Epithelial cell of esophagus (primary cell): ENCODE results near the gene IL23R.
"Not testable (repeated sequence)": the region's sequence is repeated elsewhere in the genome, so short reads cannot be mapped to it uniquely, and the experiment has no call there.

Source experiments
- DNase-seq: peaks from one replicate; pipeline ENCODE4 v3.0.0; 2010; ENCODE audit warnings: low read depth
- H3K4me3 ChIP-seq: 2 replicates; pipeline ENCODE4 v1.5.1; 2011; ENCODE audit warnings: mild to moderate bottlenecking, low read length, control low read depth
- TF ChIP-seq, protein P1 (sequence below): IDR thresholded peaks from 2 replicates; pipeline ENCODE4 v1.5.1; 2011; ENCODE audit warnings: low read depth, mild to moderate bottlenecking, low read length, control low read depth, inconsistent platforms; ENCODE audit not compliant: insufficient read depth; ENCODE audit errors: missing control alignments

Gene IL23R

DNA sequence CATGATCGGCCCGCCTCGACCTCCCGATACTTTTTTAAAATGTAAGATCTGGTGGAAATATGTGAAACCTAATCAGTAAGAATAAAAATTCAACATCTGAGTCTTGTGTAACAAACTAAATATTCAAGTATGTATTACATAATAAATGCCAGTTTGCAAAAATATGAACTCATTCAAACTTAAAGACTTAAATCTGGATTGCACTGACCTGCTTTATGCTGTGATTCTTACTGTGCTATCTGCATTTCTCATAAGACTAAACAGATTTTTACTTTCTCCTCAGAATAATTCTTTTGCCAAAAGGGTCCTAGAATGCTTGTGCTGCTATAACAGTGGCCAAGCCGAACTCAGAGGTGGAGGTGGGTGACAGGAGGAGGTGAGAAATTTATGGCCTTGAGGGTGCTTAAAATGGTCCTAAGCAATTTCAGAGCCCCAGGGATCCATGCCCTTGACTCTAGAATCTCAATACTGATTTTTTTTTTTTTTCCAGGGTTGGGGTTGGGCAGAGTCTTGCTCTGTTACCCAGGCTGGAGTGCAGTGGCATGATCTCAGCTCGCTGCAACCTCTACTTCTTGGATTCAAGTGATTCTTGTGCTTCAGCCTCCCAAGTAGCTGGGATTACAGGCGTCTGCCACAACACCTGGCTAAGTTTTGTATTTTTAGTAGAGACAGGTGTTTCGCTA, 38.2 kb downstream of the IL23R start:
- TF ChIP-seq, protein P1, sequence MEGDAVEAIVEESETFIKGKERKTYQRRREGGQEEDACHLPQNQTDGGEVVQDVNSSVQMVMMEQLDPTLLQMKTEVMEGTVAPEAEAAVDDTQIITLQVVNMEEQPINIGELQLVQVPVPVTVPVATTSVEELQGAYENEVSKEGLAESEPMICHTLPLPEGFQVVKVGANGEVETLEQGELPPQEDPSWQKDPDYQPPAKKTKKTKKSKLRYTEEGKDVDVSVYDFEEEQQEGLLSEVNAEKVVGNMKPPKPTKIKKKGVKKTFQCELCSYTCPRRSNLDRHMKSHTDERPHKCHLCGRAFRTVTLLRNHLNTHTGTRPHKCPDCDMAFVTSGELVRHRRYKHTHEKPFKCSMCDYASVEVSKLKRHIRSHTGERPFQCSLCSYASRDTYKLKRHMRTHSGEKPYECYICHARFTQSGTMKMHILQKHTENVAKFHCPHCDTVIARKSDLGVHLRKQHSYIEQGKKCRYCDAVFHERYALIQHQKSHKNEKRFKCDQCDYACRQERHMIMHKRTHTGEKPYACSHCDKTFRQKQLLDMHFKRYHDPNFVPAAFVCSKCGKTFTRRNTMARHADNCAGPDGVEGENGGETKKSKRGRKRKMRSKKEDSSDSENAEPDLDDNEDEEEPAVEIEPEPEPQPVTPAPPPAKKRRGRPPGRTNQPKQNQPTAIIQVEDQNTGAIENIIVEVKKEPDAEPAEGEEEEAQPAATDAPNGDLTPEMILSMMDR, result no peak
- H3K4me3 ChIP-seq, result no peak overlapping the region
- no peak for DNase-seq

DNA sequence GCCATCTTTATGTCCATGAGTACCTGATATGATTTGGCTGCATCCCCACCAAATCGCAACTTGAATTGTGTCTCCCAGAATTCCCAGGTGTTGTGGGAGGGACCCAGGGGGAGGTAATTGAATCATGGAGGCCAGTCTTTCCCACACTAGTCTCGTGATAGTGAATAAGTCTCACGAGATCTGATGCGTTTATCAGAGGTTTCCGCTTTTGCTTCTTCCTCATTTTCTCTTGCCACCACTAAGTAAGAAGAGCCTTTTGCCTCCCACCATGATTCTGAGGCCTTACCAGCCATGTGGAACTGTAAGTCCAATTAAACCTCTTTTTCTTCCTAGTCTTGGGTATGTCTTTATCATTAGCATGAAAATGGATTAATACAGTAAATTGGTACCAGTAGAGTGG, 41.1 kb downstream of the IL23R start:
- not testable (repeated sequence) for DNase-seq

DNA sequence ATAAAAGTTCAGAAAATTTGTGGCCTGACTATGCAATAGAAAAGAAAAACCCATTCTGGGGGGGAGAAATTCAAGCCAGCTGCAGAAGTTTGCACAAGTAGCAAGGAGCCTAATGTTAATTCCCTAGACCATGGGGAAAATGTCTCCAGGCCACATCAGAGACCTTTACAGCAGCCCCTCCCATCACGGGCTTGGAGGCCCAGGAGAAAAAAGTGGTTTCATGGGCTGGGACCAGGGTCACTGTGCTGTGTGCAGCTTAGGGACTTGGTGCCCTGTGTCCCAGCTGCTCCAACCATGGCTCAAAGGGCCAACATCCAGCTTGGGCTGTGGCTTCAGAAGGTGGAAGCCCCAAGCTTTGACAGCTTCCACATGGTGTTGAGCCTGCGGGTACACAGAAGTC, 42.0 kb downstream of the IL23R start:
- no peak for DNase-seq
- TF ChIP-seq, protein P1, result no peak
- no peak overlapping the region for H3K4me3 ChIP-seq

More for the DNA sequence above, 41.1 kb downstream of the IL23R start:
- H3K4me3 ChIP-seq, result not testable (repeated sequence)

DNA sequence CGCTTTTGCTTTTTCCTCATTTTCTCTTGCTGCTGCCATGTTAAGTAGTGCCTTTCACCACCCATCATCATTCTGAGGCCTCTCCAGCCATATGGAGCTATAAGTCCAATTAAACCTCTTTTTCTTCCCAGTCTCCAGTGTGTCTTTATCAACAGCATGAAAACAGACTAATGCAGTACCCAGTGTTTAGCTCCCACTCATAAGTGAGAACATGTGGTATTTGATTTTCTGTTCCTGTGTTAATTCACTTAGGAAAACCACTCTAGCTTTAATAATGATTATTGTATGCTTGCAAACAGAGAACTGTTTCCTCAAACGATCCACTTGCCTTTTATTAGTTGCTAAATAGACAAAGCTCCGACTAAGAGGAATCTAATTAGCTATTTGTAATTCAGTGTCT, 43.3 kb downstream of the IL23R start:
- no peak for DNase-seq
- no peak overlapping the region for H3K4me3 ChIP-seq
- TF ChIP-seq, protein P1, result no peak

DNA sequence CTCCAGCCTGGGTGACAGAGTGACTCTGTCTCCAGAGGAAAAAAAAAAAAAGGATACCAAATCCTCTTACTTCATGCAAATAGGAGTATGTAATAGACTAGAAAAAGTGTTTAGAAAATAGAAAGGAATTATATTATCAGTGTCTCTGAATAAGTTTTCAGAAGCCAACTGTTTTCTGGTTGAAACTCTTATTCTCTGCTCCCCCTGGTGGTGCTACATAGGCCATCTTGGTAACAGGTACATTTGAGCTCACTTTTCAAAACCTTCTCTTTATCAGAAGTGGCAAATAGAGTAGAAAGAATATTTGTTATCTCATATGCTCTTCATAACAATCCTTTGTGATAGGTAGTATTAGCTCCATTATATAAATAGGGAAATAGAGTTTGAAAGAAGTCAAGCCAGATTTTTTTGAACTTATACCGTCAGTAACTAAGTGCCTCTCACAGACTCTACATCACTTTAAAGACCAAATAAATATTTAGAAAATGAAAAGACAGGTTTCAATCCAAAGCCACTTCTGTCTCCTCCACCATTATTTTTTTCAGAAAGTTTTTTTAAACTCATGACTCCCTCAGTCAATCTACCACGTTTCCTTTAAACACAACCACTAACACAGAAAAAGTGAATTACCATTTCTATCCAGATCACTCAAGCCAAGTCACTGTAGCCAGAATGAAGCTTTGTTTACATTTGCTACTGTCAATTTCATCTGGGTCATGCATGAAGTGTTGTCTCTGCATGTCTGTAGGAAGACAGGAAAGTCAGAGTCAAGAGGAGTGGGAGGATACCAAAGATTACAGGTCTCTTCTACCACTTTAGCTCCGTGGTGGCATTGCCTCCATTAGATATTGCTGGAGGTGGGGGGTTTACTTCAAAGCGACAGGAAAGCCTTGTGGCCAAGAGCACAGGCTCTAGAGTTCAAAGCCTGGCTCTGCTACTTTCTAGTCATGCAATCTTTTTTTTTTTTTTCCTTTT, 45.6 kb downstream of the IL23R start:
- no peak overlapping the region for H3K4me3 ChIP-seq
- TF ChIP-seq, protein P1, result peak; percentile 67
- peak; percentile 46 for DNase-seq

DNA sequence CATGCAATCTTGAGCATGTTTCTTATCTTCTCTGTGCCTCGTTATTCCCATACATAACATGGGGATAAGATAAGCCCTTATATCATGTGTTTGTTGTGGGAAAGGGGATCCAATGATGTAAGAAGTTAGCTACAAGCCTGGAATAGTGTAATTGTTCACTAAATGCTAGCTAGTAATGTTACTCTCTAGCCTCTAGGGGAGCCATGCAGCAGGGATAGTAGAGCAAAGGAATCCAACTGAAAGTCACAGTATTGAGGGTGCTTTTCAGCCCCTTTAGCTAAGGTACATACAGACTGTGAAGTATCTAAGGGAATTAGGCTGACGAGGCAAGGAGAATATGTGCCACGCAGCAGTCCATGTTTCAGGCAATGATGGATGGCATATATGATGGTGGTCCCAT, 46.9 kb downstream of the IL23R start:
- H3K4me3 ChIP-seq, result no peak overlapping the region
- TF ChIP-seq, protein P1, result peak; percentile 72
- peak; percentile 43 for DNase-seq

DNA sequence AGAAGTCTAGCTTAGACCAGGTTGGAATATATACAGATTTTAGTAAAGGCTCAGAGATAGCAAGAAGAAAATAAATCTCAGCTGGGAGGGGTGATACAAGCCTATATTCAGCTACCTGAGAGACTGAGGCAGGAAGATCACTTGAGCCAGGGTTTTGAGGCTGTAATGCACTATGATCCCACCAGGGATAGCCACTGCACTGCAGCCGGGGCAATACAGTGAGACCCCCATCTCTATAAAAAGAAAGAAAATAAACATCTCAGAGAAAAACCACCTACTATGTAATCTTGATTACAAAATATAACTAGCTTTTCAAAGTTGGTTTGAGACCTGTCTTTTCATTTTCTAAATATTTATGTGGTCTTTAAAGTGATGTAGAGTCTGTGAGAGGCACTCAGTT, 47.7 kb downstream of the IL23R start:
- TF ChIP-seq, protein P1, result no peak
- no peak for DNase-seq
- no peak overlapping the region for H3K4me3 ChIP-seq
